NCI-H2196 (cell line): Measurements from ENCODE around the gene PTPRK.

Source experiments
- DNase-seq: peaks from one replicate; lab custom pipeline; 2025; ENCODE audit not compliant: unreplicated experiment; lab: John Stamatoyannopoulos, UW

The PTPRK gene

GRCh38 chr6:128395596-128395995 is 124.8 kb downstream of the PTPRK start:
- no peak for DNase-seq

GRCh38 chr6:128395188-128395587 is 125.2 kb downstream of the PTPRK start:
- DNase-seq: no peak

- no peak for DNase-seq
These were observed 126.2 kb downstream of the PTPRK start for GRCh38 chr6:128394167-128394566.

GRCh38 chr6:128389820-128390534 is 130.4 kb downstream of the PTPRK start:
- no peak for DNase-seq

- DNase-seq: no peak
These were observed 132.0 kb downstream of the PTPRK start for GRCh38 chr6:128388380-128388779.

GRCh38 chr6:128380891-128381290 is 139.5 kb downstream of the PTPRK start:
- DNase-seq: no peak

- no peak for DNase-seq
These were observed 140.8 kb downstream of the PTPRK start for GRCh38 chr6:128379577-128379976.

- no peak for DNase-seq
These were observed 143.4 kb downstream of the PTPRK start for GRCh38 chr6:128376952-128377503.

- DNase-seq: no peak
These were observed 149.3 kb downstream of the PTPRK start for GRCh38 chr6:128371136-128371535.

- DNase-seq: no peak
These were observed 150.3 kb downstream of the PTPRK start for GRCh38 chr6:128370072-128370471.

GRCh38 chr6:128368213-128368944 is 152.0 kb downstream of the PTPRK start:
- DNase-seq: no peak

GRCh38 chr6:128367437-128367836 is 153.0 kb downstream of the PTPRK start:
- no peak for DNase-seq

GRCh38 chr6:128365520-128366160 is 154.8 kb downstream of the PTPRK start:
- DNase-seq: no peak

- DNase-seq: no peak
These were observed 155.5 kb downstream of the PTPRK start for GRCh38 chr6:128364766-128365519.

GRCh38 chr6:128363020-128363813 is 157.2 kb downstream of the PTPRK start:
- DNase-seq: no peak

- DNase-seq: no peak
These were observed 159.0 kb downstream of the PTPRK start for GRCh38 chr6:128361378-128361777.

- no peak for DNase-seq
These were observed 162.1 kb downstream of the PTPRK start for GRCh38 chr6:128358244-128358776.

- DNase-seq: no peak
These were observed 162.8 kb downstream of the PTPRK start for GRCh38 chr6:128357392-128358130.

GRCh38 chr6:128352366-128352765 is 168.0 kb downstream of the PTPRK start:
- no peak for DNase-seq

GRCh38 chr6:128351255-128351514 is 169.2 kb downstream of the PTPRK start:
- DNase-seq: no peak
